ENCODE measurements around the gene POSTN.
"Not testable (repeated sequence)": the region's sequence is repeated elsewhere in the genome, so short reads cannot be mapped to it uniquely, and the experiment has no call there.

POSTN gene

GRCh38 chr13:37565425-37565824 is 33.1 kb downstream of the POSTN start:
- H3K27ac ChIP-seq (ENCODE audit: low read length): no peak overlapping the region
- no peaks in the 10 kb centered on the region for H3K27me3 ChIP-seq (ENCODE audit: low read depth, low read length)
- TF ChIP-seq EZH2phosphoT487 (IDR thresholded peaks at IDR 0.05; ENCODE audit: low read depth) (no peak), CTCF (IDR thresholded peaks at IDR 0.05; ENCODE audit: low read depth, low read length) (no peak)
- no peaks in the 10 kb centered on the region for H3K79me2 ChIP-seq (ENCODE audit: low read length)
- no peak overlapping the region for H3K9ac ChIP-seq (ENCODE audit: low read length)
- H3K4me3 ChIP-seq (ENCODE audit: low read length): no peak overlapping the region
- H3K4me2 ChIP-seq (ENCODE audit: low read length): no peak overlapping the region
- H3K9me3 ChIP-seq (ENCODE audit: insufficient read depth, low read length): no peaks in the 10 kb centered on the region
- no peaks in the 10 kb centered on the region for H3K36me3 ChIP-seq (replicated peaks; ENCODE audit: low read depth, low read length)
- no peaks in the 10 kb centered on the region for H3K4me1 ChIP-seq (ENCODE audit: low read length)
- no peak overlapping the region for H2AFZ ChIP-seq (ENCODE audit: low read depth, low read length)
- no peaks in the 10 kb centered on the region for H4K20me1 ChIP-seq (ENCODE audit: insufficient read depth, low read length)

DNA sequence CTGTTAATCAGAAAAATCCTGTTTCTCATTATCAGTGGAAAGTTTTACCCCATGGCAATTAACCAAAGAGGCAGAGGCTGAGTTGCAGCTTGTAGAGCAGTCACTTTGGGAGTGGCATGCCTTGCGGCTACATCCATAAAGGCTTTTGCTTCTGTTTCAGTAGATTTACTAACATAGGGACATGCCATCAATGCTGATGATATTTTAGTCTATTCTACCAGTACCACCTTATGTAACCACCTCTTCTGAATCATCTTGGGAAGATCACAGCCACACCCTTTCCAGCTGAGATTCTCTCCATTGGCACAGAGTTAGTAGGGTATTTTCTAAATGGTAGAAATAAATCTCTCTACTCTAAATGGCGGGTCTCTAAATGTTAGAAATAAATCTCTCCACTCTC is 37.5 kb downstream of the POSTN start:
- no peaks in the 10 kb centered on the region for H3K9me3 ChIP-seq (ENCODE audit: insufficient read depth, low read length)
- no peak for TF ChIP-seq CTCF (IDR thresholded peaks at IDR 0.05; ENCODE audit: low read depth, low read length)
- no peak for TF ChIP-seq EZH2phosphoT487 (IDR thresholded peaks at IDR 0.05; ENCODE audit: low read depth)
- no peak overlapping the region for H3K9ac ChIP-seq (ENCODE audit: low read length)
- no peak overlapping the region for H2AFZ ChIP-seq (ENCODE audit: low read depth, low read length)
- no peak overlapping the region for H3K4me2 ChIP-seq (ENCODE audit: low read length)
- no peaks in the 10 kb centered on the region for H4K20me1 ChIP-seq (ENCODE audit: insufficient read depth, low read length)
- H3K27ac ChIP-seq (ENCODE audit: low read length): no peak overlapping the region
- H3K4me3 ChIP-seq (ENCODE audit: low read length): no peak overlapping the region
- no peaks in the 10 kb centered on the region for H3K4me1 ChIP-seq (ENCODE audit: low read length)
- H3K27me3 ChIP-seq (ENCODE audit: low read depth, low read length): no peaks in the 10 kb centered on the region
- no peaks in the 10 kb centered on the region for H3K36me3 ChIP-seq (replicated peaks; ENCODE audit: low read depth, low read length)
- H3K79me2 ChIP-seq (ENCODE audit: low read length): no peaks in the 10 kb centered on the region

GRCh38 chr13:37560526-37560925 is 38.0 kb downstream of the POSTN start:
- Histone ChIP-seq H3K27ac (ENCODE audit: low read length) (no peak overlapping the region), H2AFZ (ENCODE audit: low read depth, low read length) (no peak overlapping the region), H3K9ac (ENCODE audit: low read length) (no peak overlapping the region), H3K4me2 (ENCODE audit: low read length) (no peak overlapping the region), H3K79me2 (ENCODE audit: low read length) (no peaks in the 10 kb centered on the region), H3K4me1 (ENCODE audit: low read length) (no peaks in the 10 kb centered on the region), H4K20me1 (ENCODE audit: insufficient read depth, low read length) (no peaks in the 10 kb centered on the region), H3K36me3 (replicated peaks; ENCODE audit: low read depth, low read length) (no peaks in the 10 kb centered on the region), H3K27me3 (ENCODE audit: low read depth, low read length) (no peaks in the 10 kb centered on the region), H3K4me3 (ENCODE audit: low read length) (no peak overlapping the region), H3K9me3 (ENCODE audit: insufficient read depth, low read length) (no peaks in the 10 kb centered on the region)
- no peak for TF ChIP-seq CTCF (IDR thresholded peaks at IDR 0.05; ENCODE audit: low read depth, low read length)
- TF ChIP-seq EZH2phosphoT487 (IDR thresholded peaks at IDR 0.05; ENCODE audit: low read depth): no peak

DNA sequence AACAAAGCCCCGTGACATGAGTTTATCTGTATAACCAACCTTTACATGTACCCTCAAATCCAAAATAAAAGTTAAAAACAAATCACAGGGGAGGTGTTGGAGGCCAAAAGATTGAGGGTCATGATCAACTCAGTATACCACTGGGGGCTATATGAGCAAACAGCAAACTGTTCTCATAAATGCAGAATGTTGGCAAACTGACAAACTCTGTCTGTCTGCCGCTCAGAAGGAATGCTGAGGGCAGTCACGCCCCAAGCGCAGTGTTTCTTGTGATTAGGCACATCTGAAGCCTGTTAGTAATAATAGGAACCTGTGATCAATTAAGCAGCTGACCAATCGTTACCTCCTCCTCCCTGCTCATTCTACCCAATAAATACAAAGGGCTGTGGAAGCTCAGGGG is 39.8 kb downstream of the POSTN start:
- H3K27ac ChIP-seq (ENCODE audit: low read length); H2AFZ ChIP-seq (ENCODE audit: low read depth, low read length); H3K79me2 ChIP-seq (ENCODE audit: low read length); H3K4me2 ChIP-seq (ENCODE audit: low read length); H3K4me1 ChIP-seq (ENCODE audit: low read length); H4K20me1 ChIP-seq (ENCODE audit: insufficient read depth, low read length); H3K4me3 ChIP-seq (ENCODE audit: low read length); H3K27me3 ChIP-seq (ENCODE audit: low read depth, low read length); H3K36me3 ChIP-seq (replicated peaks; ENCODE audit: low read depth, low read length); H3K9me3 ChIP-seq (ENCODE audit: insufficient read depth, low read length); H3K9ac ChIP-seq (ENCODE audit: low read length): not testable (repeated sequence)

DNA sequence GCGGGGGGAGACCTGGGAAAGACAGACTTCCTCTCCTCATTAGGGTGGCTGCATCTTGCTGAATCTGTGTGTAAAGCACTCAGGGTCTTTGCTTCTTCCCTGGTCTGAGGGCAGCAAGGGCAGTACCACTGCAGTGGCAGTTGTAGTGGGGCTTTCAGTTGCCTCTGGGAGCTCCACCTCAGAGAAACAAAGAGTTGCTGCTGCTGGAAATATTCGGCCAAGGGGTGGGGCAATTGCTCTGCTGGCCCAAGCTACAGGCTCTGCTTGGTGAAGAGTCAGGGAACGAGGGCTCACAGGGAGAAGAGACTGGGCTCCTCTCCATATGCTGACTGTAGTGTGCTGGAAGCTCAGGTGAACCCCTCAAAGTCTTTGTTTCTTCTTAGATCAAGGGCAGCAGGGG is 52.5 kb downstream of the POSTN start:
- Histone ChIP-seq H3K9me3 (ENCODE audit: insufficient read depth, low read length) (no peaks in the 10 kb centered on the region), H3K27me3 (ENCODE audit: low read depth, low read length) (no peaks in the 10 kb centered on the region), H3K4me3 (ENCODE audit: low read length) (no peak overlapping the region), H3K4me1 (ENCODE audit: low read length) (no peaks in the 10 kb centered on the region), H3K4me2 (ENCODE audit: low read length) (no peak overlapping the region), H3K79me2 (ENCODE audit: low read length) (no peaks in the 10 kb centered on the region), H3K36me3 (replicated peaks; ENCODE audit: low read depth, low read length) (no peaks in the 10 kb centered on the region), H3K27ac (ENCODE audit: low read length) (no peak overlapping the region), H3K9ac (ENCODE audit: low read length) (no peak overlapping the region), H4K20me1 (ENCODE audit: insufficient read depth, low read length) (no peaks in the 10 kb centered on the region), H2AFZ (ENCODE audit: low read depth, low read length) (no peak overlapping the region)
- TF ChIP-seq CTCF (IDR thresholded peaks at IDR 0.05; ENCODE audit: low read depth, low read length): no peak
- TF ChIP-seq EZH2phosphoT487 (IDR thresholded peaks at IDR 0.05; ENCODE audit: low read depth): no peak

All from OCI-LY3 (cell line).